ENCODE results near the gene ARNT2.

DNA sequence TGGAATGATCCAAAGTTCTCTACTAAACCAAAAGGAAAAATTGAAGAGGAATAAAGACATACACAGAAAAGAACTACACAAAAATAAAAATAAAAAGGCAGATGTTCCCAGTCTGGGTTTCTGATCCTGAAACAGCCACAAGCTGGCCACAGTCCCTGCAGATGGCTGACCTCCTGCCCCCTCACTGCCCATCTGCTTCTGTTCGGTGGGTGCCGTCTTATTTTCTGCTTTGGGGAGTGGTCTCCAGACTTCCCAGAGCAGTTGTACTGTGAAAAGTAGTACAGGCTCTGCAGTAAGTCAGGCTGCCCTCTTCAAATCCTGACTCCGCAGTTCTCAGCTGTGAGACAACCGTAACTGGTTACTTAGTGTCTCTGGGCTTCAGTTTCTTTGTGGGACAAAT lies 94.5 kb downstream of the ARNT2 start:
- TF ChIP-seq, protein P1, sequence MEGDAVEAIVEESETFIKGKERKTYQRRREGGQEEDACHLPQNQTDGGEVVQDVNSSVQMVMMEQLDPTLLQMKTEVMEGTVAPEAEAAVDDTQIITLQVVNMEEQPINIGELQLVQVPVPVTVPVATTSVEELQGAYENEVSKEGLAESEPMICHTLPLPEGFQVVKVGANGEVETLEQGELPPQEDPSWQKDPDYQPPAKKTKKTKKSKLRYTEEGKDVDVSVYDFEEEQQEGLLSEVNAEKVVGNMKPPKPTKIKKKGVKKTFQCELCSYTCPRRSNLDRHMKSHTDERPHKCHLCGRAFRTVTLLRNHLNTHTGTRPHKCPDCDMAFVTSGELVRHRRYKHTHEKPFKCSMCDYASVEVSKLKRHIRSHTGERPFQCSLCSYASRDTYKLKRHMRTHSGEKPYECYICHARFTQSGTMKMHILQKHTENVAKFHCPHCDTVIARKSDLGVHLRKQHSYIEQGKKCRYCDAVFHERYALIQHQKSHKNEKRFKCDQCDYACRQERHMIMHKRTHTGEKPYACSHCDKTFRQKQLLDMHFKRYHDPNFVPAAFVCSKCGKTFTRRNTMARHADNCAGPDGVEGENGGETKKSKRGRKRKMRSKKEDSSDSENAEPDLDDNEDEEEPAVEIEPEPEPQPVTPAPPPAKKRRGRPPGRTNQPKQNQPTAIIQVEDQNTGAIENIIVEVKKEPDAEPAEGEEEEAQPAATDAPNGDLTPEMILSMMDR (IDR thresholded peaks at IDR 0.05; ENCODE audit: low read depth, low read length) = no peak
- TF ChIP-seq MYC (IDR thresholded peaks at IDR 0.05; ENCODE audit: low read depth, low read length) (no peak), MAX (IDR thresholded peaks at IDR 0.05; ENCODE audit: low read depth, low read length) (no peak), POLR2A (IDR thresholded peaks at IDR 0.05; ENCODE audit: extremely low read depth, insufficient read length) (no peak)

Data from NB4 (cell line).